GM12878 (cell line): Measurements from ENCODE around the gene CRNKL1. TPM values are rescaled to one million over a fixed set of nuclear protein-coding genes. Genes with fewer than 3 reads are reported as not detected.

Experiments used
- BHLHE40 ChIP-seq, 2 experiments: fragments of 450-650 bp in 1 of 2; IDR thresholded peaks; 2 replicates each; pipeline ENCODE4 v1.6.1; 2011 to 2017; ENCODE audit warnings: low read depth in 2 of 2, borderline replicate concordance in 1 of 2, improper control_type of control experiment in 1 of 2, low read length in 1 of 2, mild to moderate bottlenecking in 1 of 2
- E2F4 ChIP-seq: IDR thresholded peaks from 2 replicates; pipeline ENCODE4 v1.6.1; 2012; ENCODE audit warnings: low read depth, low read length, improper control_type of control experiment
- GATAD2B ChIP-seq: fragments of 450-650 bp; conservative IDR thresholded peaks from 2 replicates; pipeline ENCODE4 v1.6.1; 2017; ENCODE audit warnings: low read depth, mild to moderate bottlenecking, moderate library complexity
- IRF4 ChIP-seq: IDR thresholded peaks from 2 replicates; pipeline ENCODE4 v1.6.1; 2011; ENCODE audit warnings: low read depth, low read length
- MEF2B ChIP-seq: fragments of 450-650 bp; IDR thresholded peaks from 2 replicates; pipeline ENCODE4 v1.6.1; 2018; ENCODE audit warnings: mild to moderate bottlenecking, moderate library complexity; ENCODE audit not compliant: partially characterized antibody, poor library complexity, severe bottlenecking
- MTA3 ChIP-seq: IDR thresholded peaks from 2 replicates; pipeline ENCODE4 v1.6.1; 2012; ENCODE audit warnings: low read length, inconsistent platforms, borderline replicate concordance
- MXI1 ChIP-seq: fragments of 150-350 bp; IDR thresholded peaks from 2 replicates; pipeline ENCODE4 v1.6.1; 2011; ENCODE audit warnings: low read depth, mild to moderate bottlenecking, inconsistent platforms, low read length, improper control_type of control experiment
- MYC ChIP-seq: IDR thresholded peaks from 2 replicates; pipeline ENCODE4 v1.6.1; 2011; ENCODE audit warnings: mild to moderate bottlenecking, low read length, moderate library complexity, inconsistent platforms; ENCODE audit not compliant: insufficient read depth, insufficient replicate concordance, insufficient read length, severe bottlenecking
- NKRF ChIP-seq: fragments of 450-650 bp; conservative IDR thresholded peaks from 2 replicates; pipeline ENCODE4 v1.6.1; 2017; ENCODE audit warnings: mild to moderate bottlenecking, moderate library complexity
- RBBP5 ChIP-seq: fragments of 200-600 bp; sonication (generic); conservative IDR thresholded peaks from 2 replicates; pipeline ENCODE4 v1.6.1; 2016
- REST ChIP-seq: IDR thresholded peaks from 2 replicates; pipeline ENCODE4 v1.6.1; 2012; ENCODE audit warnings: mild to moderate bottlenecking, low read depth, low read length
- SIX5 ChIP-seq: IDR thresholded peaks from 2 replicates; pipeline ENCODE4 v1.6.1; 2011; ENCODE audit warnings: mild to moderate bottlenecking, low read depth, low read length, moderate library complexity; ENCODE audit not compliant: severe bottlenecking
- SPI1 ChIP-seq: IDR thresholded peaks from 2 replicates; pipeline ENCODE4 v1.6.1; 2011; ENCODE audit warnings: low read depth, mild to moderate bottlenecking, low read length, moderate library complexity, borderline replicate concordance; ENCODE audit not compliant: insufficient read depth
- TAF1 ChIP-seq: IDR thresholded peaks from 2 replicates; pipeline ENCODE4 v1.6.1; 2011; ENCODE audit warnings: mild to moderate bottlenecking, low read depth, low read length, borderline replicate concordance
- TCF12 ChIP-seq: IDR thresholded peaks from 2 replicates; pipeline ENCODE4 v1.6.1; 2011; ENCODE audit warnings: low read depth, mild to moderate bottlenecking, low read length
- YY1 ChIP-seq: IDR thresholded peaks from 2 replicates; pipeline ENCODE4 v1.6.1; 2011; ENCODE audit warnings: low read depth, mild to moderate bottlenecking, low read length
- ZBTB4 ChIP-seq: fragments of 450-650 bp; formaldehyde crosslinking; IDR thresholded peaks from 2 replicates; pipeline ENCODE4 v1.4.0; 2022; ENCODE audit warnings: mild to moderate bottlenecking, moderate library complexity
- ZNF207 ChIP-seq: fragments of 450-650 bp; IDR thresholded peaks from 2 replicates; pipeline ENCODE4 v1.6.1; 2014; ENCODE audit warnings: antibody characterized with exemption, mild to moderate bottlenecking, borderline replicate concordance
- polyA plus RNA-seq, 11 experiments: library from polyadenylated mRNA; depleted of rRNA in 4 of 11; unstranded in 6 of 11; stranded (reverse) in 5 of 11; fragments of >200 nt; fragmentation: Nextera tagmentation in 4 of 11; fragmentation: Illumina TruSeq in 1 of 11; extraction: Ambion mirVana in 4 of 11; extraction: Trizol in 1 of 11; gene quantifications; 1 replicate in 1 of 11; 2 replicates in 10 of 11; pipeline versions ENCODE4 v1.2.1 to v1.2.3, GENCODE V29; 2011 to 2016; ENCODE audit warnings: inconsistent platforms in 2 of 11, missing spikeins in 2 of 11, low read depth in 1 of 11
- total RNA-seq, 4 experiments: library from RNA; depleted of rRNA in 3 of 4; stranded (reverse); fragments of >200 nt in 3 of 4; fragmentation: Illumina TruSeq in 1 of 4; extraction: Trizol in 1 of 4; gene quantifications; 2 replicates each; pipeline versions ENCODE4 v1.2.1 to v1.2.3, GENCODE V29; 2013 to 2021

The CRNKL1 gene
- total and polyA plus RNA-seq, 10 of the 15 experiments (the other 5 are each of a cell fraction or from before 2014, with no cell fraction given) = 9.5 to 28.4 (median 17.5) TPM

GRCh38 chr20:20052074-20052970 is at the start of gene CRNKL1, which contains the start of gene CFAP61 (continued):
- TF ChIP-seq NKRF (peak; percentile 100), MTA3 (no peak), REST (no peak), SIX5 (peak; percentile 73), MYC (no peak), SPI1 (no peak), BHLHE40 (IDR thresholded peaks at IDR 0.05; ENCODE audit: borderline replicate concordance in 1 of 2, low read depth in 2 of 2, low read length in 1 of 2) (peak; percentile 41 to 61; a peak in 1 of 4 replicates), IRF4 (0 out of 2 replicates have a peak, but pooled peaks have one; percentile 12), ZBTB4 (CRISPR knock-in tag) (no peak), TAF1 (peak; percentile 53; the same call in 1 of the 2 replicates), MEF2B (peak; percentile 60), ZNF207 (peak; percentile 49; the same call in 1 of the 2 replicates), RBBP5 (no peak), GATAD2B (peak; percentile 39; the same call in 1 of the 2 replicates), TCF12 (peak; percentile 71; the same call in 1 of the 2 replicates), MXI1 (peak; percentile 100), YY1 (peak; percentile 90), E2F4 (no peak)
